HEK293 (cell line): Measurements from ENCODE around the gene DLG1.

ENCODE experiments used
- KLF1 ChIP-seq: fragments of 450-650 bp; formaldehyde crosslinking; IDR thresholded peaks from 2 replicates; pipeline ENCODE4 v1.5.1; 2016; ENCODE audit warnings: missing biosample characterization, missing genetic modification characterization
- KLF16 ChIP-seq: fragments of 450-650 bp; formaldehyde crosslinking; IDR thresholded peaks from 2 replicates; pipeline ENCODE4 v1.5.1; 2017; ENCODE audit warnings: missing biosample characterization, missing genetic modification characterization
- ZFP3 ChIP-seq: fragments of 450-650 bp; formaldehyde crosslinking; IDR thresholded peaks from 2 replicates; pipeline ENCODE4 v1.5.1; 2016; ENCODE audit warnings: low read depth, missing biosample characterization, missing genetic modification characterization
- ZNF133 ChIP-seq: fragments of 450-650 bp; formaldehyde crosslinking; IDR thresholded peaks from 2 replicates; pipeline ENCODE4 v1.5.1; 2016; ENCODE audit warnings: missing biosample characterization, missing genetic modification characterization
- ZNF239 ChIP-seq: fragments of 450-650 bp; formaldehyde crosslinking; IDR thresholded peaks from 2 replicates; pipeline ENCODE4 v1.5.1; 2016; ENCODE audit warnings: missing biosample characterization, missing genetic modification characterization
- ZNF501 ChIP-seq: fragments of 450-650 bp; formaldehyde crosslinking; IDR thresholded peaks from 2 replicates; pipeline ENCODE4 v1.5.1; 2016; ENCODE audit warnings: missing biosample characterization, missing genetic modification characterization
- ZNF639 ChIP-seq: fragments of 450-650 bp; formaldehyde crosslinking; IDR thresholded peaks from 2 replicates; pipeline ENCODE4 v1.5.1; 2016; ENCODE audit warnings: missing biosample characterization, missing genetic modification characterization
- ZSCAN30 ChIP-seq: fragments of 450-650 bp; IDR thresholded peaks from 2 replicates; pipeline ENCODE4 v1.5.1; 2018; ENCODE audit warnings: missing biosample characterization, mild to moderate bottlenecking, missing genetic modification characterization, moderate library complexity
- TF ChIP-seq, protein P1 (sequence below): fragments of 450-650 bp; formaldehyde crosslinking; IDR thresholded peaks from 2 replicates; pipeline ENCODE4 v1.5.1; 2016; ENCODE audit warnings: missing biosample characterization, missing genetic modification characterization
- TF ChIP-seq, protein P2 (sequence below): fragments of 450-650 bp; formaldehyde crosslinking; IDR thresholded peaks from 2 replicates; pipeline ENCODE4 v1.5.1; 2016; ENCODE audit warnings: missing biosample characterization, missing genetic modification characterization
- TF ChIP-seq, protein P3 (sequence below): fragments of 450-650 bp; formaldehyde crosslinking; IDR thresholded peaks from 2 replicates; pipeline ENCODE4 v1.5.1; 2016; ENCODE audit warnings: missing biosample characterization, missing genetic modification characterization, low read depth

DNA sequence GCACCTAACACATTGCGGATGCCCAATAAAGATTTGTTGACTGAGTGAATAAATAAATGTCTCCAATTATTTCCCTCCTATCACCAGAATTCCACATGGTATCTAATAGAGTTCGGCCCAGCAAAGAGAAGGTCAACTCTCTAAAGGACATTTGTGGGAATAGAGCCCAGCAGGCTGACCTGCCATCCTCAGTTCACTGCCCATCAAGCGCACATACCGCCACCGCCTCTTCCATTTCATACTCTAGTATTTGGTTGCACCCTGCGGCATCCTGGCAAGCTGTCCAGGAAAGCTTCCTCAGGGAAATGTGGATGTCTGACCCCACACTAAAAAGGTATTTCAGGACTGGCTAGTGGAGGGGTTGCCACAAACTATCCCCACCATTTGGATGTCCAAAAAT lies 29.8 kb upstream of the DLG1 start:
- TF ChIP-seq, protein P1, sequence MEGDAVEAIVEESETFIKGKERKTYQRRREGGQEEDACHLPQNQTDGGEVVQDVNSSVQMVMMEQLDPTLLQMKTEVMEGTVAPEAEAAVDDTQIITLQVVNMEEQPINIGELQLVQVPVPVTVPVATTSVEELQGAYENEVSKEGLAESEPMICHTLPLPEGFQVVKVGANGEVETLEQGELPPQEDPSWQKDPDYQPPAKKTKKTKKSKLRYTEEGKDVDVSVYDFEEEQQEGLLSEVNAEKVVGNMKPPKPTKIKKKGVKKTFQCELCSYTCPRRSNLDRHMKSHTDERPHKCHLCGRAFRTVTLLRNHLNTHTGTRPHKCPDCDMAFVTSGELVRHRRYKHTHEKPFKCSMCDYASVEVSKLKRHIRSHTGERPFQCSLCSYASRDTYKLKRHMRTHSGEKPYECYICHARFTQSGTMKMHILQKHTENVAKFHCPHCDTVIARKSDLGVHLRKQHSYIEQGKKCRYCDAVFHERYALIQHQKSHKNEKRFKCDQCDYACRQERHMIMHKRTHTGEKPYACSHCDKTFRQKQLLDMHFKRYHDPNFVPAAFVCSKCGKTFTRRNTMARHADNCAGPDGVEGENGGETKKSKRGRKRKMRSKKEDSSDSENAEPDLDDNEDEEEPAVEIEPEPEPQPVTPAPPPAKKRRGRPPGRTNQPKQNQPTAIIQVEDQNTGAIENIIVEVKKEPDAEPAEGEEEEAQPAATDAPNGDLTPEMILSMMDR (tag by site-specific recombination): no peak
- TF ChIP-seq KLF1 (tag by site-specific recombination) (no peak), ZFP3 (tag by site-specific recombination) (no peak), ZNF239 (no peak), ZNF639 (no peak), ZNF501 (no peak), KLF16 (tag by site-specific recombination) (no peak), ZSCAN30 (no peak), ZNF133 (tag by site-specific recombination) (no peak)
- TF ChIP-seq, protein P2, sequence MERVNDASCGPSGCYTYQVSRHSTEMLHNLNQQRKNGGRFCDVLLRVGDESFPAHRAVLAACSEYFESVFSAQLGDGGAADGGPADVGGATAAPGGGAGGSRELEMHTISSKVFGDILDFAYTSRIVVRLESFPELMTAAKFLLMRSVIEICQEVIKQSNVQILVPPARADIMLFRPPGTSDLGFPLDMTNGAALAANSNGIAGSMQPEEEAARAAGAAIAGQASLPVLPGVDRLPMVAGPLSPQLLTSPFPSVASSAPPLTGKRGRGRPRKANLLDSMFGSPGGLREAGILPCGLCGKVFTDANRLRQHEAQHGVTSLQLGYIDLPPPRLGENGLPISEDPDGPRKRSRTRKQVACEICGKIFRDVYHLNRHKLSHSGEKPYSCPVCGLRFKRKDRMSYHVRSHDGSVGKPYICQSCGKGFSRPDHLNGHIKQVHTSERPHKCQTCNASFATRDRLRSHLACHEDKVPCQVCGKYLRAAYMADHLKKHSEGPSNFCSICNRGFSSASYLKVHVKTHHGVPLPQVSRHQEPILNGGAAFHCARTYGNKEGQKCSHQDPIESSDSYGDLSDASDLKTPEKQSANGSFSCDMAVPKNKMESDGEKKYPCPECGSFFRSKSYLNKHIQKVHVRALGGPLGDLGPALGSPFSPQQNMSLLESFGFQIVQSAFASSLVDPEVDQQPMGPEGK (tag by site-specific recombination): no peak
- TF ChIP-seq, protein P3, sequence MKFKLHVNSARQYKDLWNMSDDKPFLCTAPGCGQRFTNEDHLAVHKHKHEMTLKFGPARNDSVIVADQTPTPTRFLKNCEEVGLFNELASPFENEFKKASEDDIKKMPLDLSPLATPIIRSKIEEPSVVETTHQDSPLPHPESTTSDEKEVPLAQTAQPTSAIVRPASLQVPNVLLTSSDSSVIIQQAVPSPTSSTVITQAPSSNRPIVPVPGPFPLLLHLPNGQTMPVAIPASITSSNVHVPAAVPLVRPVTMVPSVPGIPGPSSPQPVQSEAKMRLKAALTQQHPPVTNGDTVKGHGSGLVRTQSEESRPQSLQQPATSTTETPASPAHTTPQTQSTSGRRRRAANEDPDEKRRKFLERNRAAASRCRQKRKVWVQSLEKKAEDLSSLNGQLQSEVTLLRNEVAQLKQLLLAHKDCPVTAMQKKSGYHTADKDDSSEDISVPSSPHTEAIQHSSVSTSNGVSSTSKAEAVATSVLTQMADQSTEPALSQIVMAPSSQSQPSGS (tag by site-specific recombination): no peak
